Inferior parietal cortex (tissue), 1 donor: ENCODE results near the gene C11orf71.

ENCODE experiments used
- DNase-seq: peaks from one replicate; pipeline ENCODE4 v3.0.0-alpha.2; 2016; ENCODE audit errors: extremely low spot score

Gene C11orf71

GRCh38 chr11:114399490-114400215 lies 658 bp downstream of the C11orf71 start:
- no peak for DNase-seq

- no peak for DNase-seq
Observed at GRCh38 chr11:114398303-114398920, 1.9 kb downstream of the C11orf71 start.

- no peak for DNase-seq
Observed at GRCh38 chr11:114397349-114397982, 2.8 kb downstream of the C11orf71 start.

- DNase-seq, result no peak
Observed at GRCh38 chr11:114396916-114397315, 3.4 kb downstream of the C11orf71 start.

- no peak for DNase-seq
Observed at GRCh38 chr11:114395736-114396135, 4.6 kb downstream of the C11orf71 start.

- DNase-seq, result no peak
Observed at GRCh38 chr11:114392735-114393667, 7.3 kb downstream of the C11orf71 start.

- no peak for DNase-seq
Observed at GRCh38 chr11:114386545-114386944, 13.8 kb downstream of the C11orf71 start.

GRCh38 chr11:114386131-114386530 lies 14.2 kb downstream of the C11orf71 start:
- no peak for DNase-seq

GRCh38 chr11:114384487-114384886 lies 15.8 kb downstream of the C11orf71 start:
- no peak for DNase-seq

GRCh38 chr11:114382509-114382908 lies 17.8 kb downstream of the C11orf71 start:
- DNase-seq, result no peak

- no peak for DNase-seq
Observed at GRCh38 chr11:114379394-114380069, 20.8 kb downstream of the C11orf71 start.

GRCh38 chr11:114377612-114378267 lies 22.6 kb downstream of the C11orf71 start:
- no peak for DNase-seq

GRCh38 chr11:114375052-114375451 lies 25.3 kb downstream of the C11orf71 start:
- DNase-seq, result no peak

- DNase-seq, result no peak
Observed at GRCh38 chr11:114368918-114369680, 31.2 kb downstream of the C11orf71 start.

GRCh38 chr11:114367244-114367957 lies 32.9 kb downstream of the C11orf71 start:
- no peak for DNase-seq

- DNase-seq, result no peak
Observed at GRCh38 chr11:114366331-114367243, 33.7 kb downstream of the C11orf71 start.

GRCh38 chr11:114362958-114363357 lies 37.4 kb downstream of the C11orf71 start:
- DNase-seq, result no peak

GRCh38 chr11:114362326-114362725 lies 38.0 kb downstream of the C11orf71 start:
- DNase-seq, result no peak
